HUDEP-2 (cell line): ENCODE data around the gene SPTBN4.
"Not testable (repeated sequence)": the region's sequence is repeated elsewhere in the genome, so short reads cannot be mapped to it uniquely, and the experiment has no call there.

ENCODE experiments used
- DNase-seq, 76 experiments: peaks; one replicate each; lab custom pipeline; 2025; ENCODE audit not compliant: unreplicated experiment in 76 of 76; lab: John Stamatoyannopoulos, UW

The SPTBN4 gene

GRCh38 chr19:40524655-40525054, 57.9 kb downstream of the SPTBN4 start:
- DNase-seq: no peak

DNA sequence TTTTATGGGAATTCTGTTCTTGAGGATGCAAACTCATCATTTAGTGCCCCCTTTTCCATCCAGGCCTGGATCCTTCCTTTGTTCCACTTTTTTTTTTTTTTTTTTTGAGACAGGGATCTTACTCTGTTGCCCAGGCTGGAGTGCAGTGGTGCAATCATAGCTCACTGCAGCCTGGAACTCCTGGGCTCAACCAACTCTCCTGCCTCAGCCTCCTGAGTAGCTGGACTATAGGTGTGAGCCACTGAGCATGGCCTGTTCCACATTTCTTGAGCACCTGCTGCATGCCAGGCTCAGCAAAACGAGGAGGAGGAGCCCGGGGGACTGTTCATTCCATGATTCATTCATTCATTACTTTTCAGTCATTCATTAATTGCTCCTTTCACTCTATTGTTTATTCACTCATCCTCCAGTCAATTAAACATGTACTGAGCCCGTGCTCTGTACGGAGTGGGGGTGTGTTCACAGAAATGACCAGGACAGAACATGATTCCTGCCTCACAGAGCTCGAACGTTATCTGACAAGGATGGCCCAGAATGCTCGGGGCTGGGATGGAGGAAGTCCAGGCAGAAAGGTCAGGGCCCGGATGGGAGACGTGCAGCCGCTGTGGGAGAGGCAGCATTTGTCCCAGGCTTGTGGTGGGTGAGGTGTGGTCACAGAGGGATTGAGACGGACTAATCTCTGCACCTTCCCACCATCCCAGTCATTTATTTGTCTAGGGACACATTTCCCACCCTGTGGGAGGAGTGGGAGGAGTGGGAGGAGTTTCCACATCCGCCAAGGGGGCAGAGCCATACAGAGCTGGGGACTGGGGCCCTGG, 58.6 kb downstream of the SPTBN4 start:
- no peak for DNase-seq

GRCh38 chr19:40528078-40528477, 61.3 kb downstream of the SPTBN4 start:
- DNase-seq: no peak

DNA sequence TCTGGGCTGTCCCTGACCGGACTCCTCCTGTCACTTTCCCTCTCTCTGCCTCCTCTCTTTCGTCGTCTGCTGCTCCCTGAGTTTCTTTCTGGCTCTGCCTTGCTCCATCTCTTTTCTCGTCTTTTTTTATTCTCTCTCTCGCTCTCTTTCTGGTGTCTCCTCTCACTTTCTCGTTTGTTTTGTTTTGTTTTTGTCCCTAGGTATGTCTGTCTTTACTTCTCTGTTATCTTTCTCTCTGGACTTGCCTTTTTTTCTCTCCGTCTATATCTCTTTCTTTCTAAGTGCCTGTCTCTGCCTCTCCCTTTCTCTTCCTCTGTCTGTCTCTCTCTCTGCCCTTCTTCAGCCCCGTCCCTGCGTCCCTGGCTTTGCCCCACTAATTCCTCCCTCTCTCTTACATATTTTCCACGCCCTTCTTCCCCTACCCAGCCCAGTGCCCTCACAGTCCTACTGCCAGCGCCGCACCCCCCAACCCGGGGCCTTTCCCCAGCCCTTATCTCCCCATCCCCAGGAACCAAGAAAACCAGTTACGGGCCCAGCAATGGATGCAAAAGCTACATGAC, 61.8 kb downstream of the SPTBN4 start:
- peak in 15 of 76 experiments; percentile 29 to 68 (median 54) for DNase-seq

- DNase-seq: peak in 72 of 76 experiments; percentile 26 to 93 (median 81)
These were observed 62.5 kb downstream of the SPTBN4 start for GRCh38 chr19:40529093-40529954.

DNA sequence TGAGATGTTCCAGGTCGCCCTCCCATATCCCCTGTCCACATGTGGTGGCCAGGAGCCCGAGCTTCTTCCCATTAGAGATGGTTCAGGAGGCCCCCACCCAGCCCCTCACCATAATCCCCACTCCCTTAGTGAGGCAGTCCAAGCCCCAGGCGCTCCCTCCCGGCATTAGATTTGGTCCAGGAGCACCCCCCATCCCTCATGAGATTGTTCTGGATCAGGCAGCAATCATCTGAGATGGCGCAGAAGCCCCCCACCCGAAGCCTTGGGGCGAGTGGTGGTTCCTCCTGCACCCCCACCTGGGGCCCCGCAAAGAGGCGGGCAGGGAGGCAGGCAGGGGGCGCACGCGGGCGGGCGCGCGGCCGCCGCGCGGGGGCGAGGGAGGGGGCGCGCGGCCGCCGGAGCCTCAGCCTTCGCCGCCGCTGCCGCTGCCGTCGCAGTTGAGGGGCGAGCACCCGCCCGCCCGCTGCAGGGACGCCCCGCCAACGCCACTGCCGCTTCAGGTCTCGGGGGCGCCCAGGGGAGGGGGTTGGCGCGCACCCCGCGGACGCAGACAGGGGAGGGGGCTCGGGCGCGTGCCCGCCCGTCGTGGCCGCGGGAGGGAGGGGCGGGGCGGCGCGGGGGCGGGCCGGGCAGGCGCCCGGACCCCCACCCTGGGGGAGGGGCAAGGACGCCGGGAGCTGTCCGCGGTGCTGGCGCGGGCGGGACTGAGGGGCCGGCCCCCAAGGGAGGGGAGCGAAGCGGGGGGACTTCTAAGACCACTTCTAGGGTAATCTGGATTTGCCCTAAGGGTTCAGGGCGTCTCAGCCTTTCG, 63.5 kb downstream of the SPTBN4 start:
- peak in 14 of 76 experiments; percentile 9 to 47 (median 24) for DNase-seq

- no peak for DNase-seq
These were observed 66.7 kb downstream of the SPTBN4 start for GRCh38 chr19:40533508-40533907.

DNA sequence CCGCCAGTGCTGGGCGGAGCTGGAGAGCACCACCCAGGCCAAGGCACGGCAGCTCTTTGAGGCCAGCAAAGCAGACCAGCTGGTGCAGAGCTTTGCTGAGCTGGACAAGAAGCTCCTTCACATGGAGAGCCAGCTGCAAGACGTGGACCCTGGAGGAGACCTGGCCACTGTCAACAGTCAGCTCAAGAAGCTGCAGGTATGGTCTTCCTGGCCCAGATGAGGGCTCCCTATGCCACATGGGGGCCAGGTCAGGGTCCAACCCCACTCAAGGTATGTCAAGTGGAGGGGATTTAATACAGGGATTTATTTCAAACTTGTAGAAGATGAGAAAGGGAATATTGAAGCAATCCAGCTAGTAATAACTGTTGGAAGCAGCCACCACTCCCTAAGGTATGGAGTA, 67.3 kb downstream of the SPTBN4 start:
- DNase-seq: no peak

DNA sequence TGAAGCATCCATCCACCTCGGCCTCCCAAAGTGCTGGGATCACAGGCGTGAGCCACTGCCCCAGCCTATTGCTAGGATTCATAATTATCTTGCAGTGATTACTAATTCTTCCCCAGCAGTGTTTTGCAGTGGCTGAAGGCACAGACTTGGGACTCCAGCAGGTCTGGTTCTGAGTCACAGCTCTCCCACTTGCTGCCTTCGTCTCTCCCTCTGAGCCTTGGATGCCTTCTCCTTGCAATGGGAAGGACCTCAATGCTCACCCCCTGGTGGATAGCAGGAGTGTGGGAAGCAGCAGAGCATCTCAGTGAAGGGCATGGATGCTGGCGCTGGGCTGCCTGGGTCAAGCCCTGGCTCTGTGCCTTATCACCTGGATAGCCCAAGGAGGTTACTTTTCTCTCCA, 72.3 kb downstream of the SPTBN4 start:
- no peak for DNase-seq

DNA sequence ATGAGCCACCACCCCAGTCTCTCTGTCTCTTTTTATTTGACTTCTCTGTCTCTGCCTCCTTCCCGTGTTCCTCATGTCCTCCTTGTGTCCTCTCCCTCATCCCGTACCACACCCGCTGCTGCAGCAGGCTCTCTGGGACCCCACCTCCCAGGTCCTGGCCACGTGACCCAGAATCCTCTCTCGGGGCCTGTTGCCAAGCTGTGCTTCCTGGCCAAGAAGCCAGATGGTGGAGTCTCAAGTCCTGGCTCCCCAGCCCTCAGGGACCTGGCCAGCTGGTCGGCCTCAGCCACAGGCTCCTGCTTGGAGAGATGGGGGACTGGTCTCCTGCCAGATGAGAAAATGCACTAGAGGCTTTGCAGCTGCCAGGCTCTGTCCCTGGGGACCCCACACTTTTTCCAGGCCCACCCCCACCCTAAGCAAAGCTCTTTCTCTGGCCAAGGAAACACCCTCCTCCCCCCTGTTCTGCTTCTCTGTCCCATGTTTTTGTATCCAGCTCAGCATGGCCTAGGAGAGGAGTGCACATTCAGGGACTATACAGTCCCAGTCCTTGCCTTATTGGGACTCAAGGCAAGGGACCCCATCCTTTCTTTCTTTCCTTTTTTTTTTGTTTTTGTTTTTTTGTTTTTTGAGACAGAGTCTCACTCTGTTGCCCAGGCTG, 75.5 kb downstream of the SPTBN4 start:
- no peak for DNase-seq

DNA sequence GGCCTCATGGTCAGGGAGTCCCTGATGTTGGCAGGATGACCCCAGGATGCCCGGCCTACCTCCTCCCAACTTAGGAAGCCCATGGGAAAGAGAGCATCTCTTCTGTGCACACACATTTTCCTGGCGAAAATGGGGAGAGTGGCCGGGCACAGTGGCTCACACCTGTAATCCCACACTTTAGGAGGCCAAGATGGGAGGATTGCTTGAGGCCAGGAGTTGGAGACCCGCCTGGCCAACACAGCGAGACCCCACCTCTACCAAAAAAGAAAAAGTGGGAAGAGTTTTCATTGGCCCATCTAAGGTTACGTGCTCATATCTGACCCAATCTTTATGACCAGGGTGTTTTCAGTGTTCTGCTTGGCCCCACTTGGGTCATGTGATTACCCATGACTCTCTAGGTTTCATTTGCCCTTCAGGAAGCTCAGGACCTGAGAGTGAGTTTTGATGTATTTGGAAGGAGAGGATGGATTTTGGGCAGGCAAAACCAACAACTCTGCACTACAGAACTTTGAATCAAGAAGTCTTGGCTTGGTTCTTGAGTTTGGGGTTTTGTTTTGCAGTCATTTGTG, 76.3 kb downstream of the SPTBN4 start:
- no peak for DNase-seq

DNA sequence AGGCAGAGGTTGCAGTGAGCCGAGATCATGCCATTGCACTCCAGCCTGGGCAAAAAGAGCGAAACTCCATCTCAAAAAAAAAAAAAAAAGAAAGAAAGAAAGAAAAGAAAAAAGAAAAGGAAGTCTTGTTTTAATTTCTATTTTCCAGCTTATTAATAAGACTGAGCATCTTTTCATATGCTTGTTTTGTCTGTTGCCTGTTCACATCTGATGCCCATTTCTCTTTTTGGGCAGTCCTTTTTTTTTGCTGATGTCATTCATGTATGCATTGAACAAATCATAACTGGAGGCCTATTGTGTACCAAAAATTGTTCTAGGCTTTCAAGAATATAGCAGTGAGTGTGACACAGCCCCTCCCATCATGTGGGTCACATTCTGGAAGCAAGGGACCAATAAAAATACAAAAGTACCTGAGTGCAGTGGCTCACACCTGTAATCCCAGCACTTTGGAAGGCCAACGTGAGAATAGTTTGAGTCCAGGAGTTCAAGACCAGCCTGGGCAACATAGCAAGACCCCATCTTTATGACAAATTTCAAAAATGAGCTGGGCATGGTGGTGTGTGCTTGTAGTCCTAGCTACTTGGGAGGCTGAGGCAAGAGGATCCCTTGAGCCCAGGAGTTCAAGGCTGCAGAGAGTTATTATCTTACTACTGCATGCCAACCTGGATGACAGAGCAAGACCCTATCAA, 79.5 kb downstream of the SPTBN4 start:
- not testable (repeated sequence) for DNase-seq

DNA sequence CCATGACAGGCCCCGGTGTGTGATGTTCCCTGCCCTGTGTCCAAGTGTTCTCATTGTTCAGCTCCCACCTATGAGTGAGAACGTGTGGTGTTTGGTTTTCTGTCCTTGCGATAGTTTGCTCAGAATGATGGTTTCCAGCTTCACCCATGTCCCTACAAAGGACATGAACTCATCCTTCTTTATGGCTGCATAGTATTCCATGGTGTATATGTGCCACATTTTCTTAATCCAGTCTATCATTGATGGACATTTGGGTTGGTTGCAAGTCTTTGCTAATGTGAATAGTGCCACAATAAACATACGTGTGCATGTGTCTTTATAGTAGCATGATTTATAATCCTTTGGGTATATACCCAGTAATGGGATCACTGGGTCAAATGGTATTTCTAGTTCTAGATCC, 80.4 kb downstream of the SPTBN4 start:
- not testable (repeated sequence) for DNase-seq

DNA sequence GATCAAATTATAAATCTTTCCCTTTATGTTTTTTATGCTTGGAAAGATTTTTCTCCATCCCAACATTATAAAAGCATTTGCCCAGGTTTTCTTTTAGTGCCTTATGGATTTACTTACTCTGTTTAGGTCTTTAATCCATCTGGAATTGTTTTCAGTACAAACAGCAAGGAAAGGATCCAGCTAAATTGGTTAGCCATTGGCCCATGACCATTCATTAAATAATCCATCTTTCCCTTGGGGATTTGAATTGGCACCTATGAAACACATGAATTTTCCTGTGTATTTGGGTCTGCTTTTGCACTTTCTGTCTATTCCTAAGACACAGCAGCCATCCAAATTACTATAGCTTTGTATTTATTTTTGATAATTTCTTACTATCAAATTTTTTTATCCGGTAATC, 81.0 kb downstream of the SPTBN4 start:
- no peak for DNase-seq

DNA sequence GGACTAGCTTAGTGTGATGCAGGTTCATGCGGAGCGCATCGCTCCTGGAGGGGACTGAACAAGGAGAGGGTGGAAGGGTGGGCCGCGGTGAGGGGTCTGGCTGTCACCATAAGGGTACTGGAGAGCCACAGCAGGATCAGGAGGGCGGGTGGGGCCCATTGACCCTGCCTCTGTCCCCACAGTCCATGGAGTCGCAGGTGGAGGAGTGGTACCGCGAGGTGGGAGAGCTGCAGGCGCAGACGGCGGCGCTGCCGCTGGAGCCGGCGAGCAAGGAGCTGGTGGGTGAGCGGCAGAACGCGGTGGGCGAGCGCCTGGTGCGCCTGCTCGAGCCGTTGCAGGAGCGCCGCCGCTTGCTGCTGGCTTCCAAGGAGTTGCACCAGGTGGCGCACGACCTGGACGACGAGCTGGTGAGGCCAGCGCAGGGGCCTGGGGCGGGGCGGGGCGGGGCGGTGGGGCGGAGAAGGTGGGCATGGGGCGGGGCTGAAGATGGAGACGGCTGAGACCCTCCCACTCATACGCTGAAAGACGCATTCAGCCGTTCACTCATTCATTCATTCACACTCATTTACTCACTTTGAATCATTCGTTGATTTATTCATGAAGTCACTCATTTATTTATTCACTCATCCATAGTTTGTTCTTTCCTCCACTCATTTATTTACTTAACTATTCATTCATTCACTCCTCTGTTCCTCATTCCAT, 82.4 kb downstream of the SPTBN4 start:
- DNase-seq: peak in 50 of 76 experiments; percentile 14 to 71 (median 46)

GRCh38 chr19:40550951-40551350, 84.2 kb downstream of the SPTBN4 start:
- DNase-seq: no peak

GRCh38 chr19:40552848-40553247, 86.0 kb downstream of the SPTBN4 start:
- no peak for DNase-seq
